H1 (cell line): ENCODE measurements around the gene NUP188. TPM values are rescaled to one million over a fixed set of nuclear protein-coding genes. Genes with fewer than 3 reads are reported as not detected.

Experiments
- CTCF ChIA-PET: fragments of 300-600 bp; sonication (Branson Sonifier 250); formaldehyde crosslinking; loops from one replicate; lab custom pipeline; 2021; ENCODE audit not compliant: partially characterized antibody; lab: Charles Lee
- POLR2A ChIA-PET: fragments of 300-600 bp; sonication (Branson Sonifier 250); formaldehyde crosslinking; loops from one replicate; lab custom pipeline; 2021; ENCODE audit warnings: inconsistent platforms; ENCODE audit not compliant: partially characterized antibody; lab: Charles Lee
- DNase-seq, 2 experiments: peaks; one replicate each; pipeline versions ENCODE4 v3.0.0 to v3.0.0-alpha.2; 2010 to 2022; ENCODE audit warnings: low spot score in 2 of 2, low read depth in 1 of 2, mixed read lengths in 1 of 2
- FAIRE-seq: peaks from 2 replicates; lab custom pipeline; 2011; peaks lifted over from hg19 to GRCh38; lab: Jason Lieb, UNC
- H2AFZ ChIP-seq: 2 replicates; pipeline ENCODE4 v1.8.1; 2012; ENCODE audit warnings: low read length, inconsistent platforms
- H2AK5ac ChIP-seq: 2 replicates; pipeline ENCODE4 v1.6.1; 2013; ENCODE audit warnings: low read depth, low read length
- H2BK120ac ChIP-seq: replicated peaks from 2 replicates; pipeline ENCODE3; 2013; ENCODE audit warnings: low read depth, low read length, inconsistent platforms
- H2BK12ac ChIP-seq: 2 replicates; pipeline ENCODE4 v1.6.1; 2013; ENCODE audit warnings: low read depth, low read length
- H2BK15ac ChIP-seq: 2 replicates; pipeline ENCODE4 v1.6.1; 2013; ENCODE audit warnings: low read length
- H2BK20ac ChIP-seq: 2 replicates; pipeline ENCODE4 v1.6.1; 2013; ENCODE audit warnings: low read length
- H2BK5ac ChIP-seq: 2 replicates; pipeline ENCODE4 v1.6.1; 2013; ENCODE audit warnings: low read depth, low read length
- H3K14ac ChIP-seq: 2 replicates; pipeline ENCODE4 v1.6.1; 2013; ENCODE audit warnings: inconsistent platforms; ENCODE audit not compliant: insufficient read length
- H3K18ac ChIP-seq: 2 replicates; pipeline ENCODE4 v1.6.1; 2013; ENCODE audit warnings: low read length; ENCODE audit errors: extremely low read depth
- H3K23ac ChIP-seq: 2 replicates; pipeline ENCODE4 v1.6.1; 2013; ENCODE audit warnings: inconsistent platforms; ENCODE audit not compliant: insufficient read length
- H3K23me2 ChIP-seq: 2 replicates; pipeline ENCODE4 v1.6.1; 2013; ENCODE audit warnings: low read depth, low read length
- H3K27ac ChIP-seq: 2 replicates; pipeline ENCODE4 v1.6.1; 2011; ENCODE audit warnings: low read depth, low read length, inconsistent platforms
- H3K27me3 ChIP-seq, 4 experiments: replicated peaks in 1 of 4; 1 replicate in 1 of 4; 2 replicates in 3 of 4; pipeline versions ENCODE4 v1.6.1 to v1.8.1; 2011 to 2013; ENCODE audit warnings: low read length in 3 of 4, mild to moderate bottlenecking in 3 of 4, inconsistent platforms in 2 of 4, mixed read lengths in 2 of 4, moderate library complexity in 1 of 4; ENCODE audit not compliant: control insufficient read depth in 3 of 4, insufficient read depth in 3 of 4; ENCODE audit errors: extremely low read depth in 1 of 4
- H3K36me3 ChIP-seq, 4 experiments: 2 replicates each; pipeline versions ENCODE4 v1.6.1 to v1.8.1; 2011 to 2013; ENCODE audit warnings: mild to moderate bottlenecking in 4 of 4, low read length in 3 of 4, moderate library complexity in 2 of 4, control low read depth in 1 of 4, inconsistent platforms in 1 of 4; ENCODE audit not compliant: insufficient read depth in 4 of 4, control insufficient read depth in 2 of 4
- H3K4ac ChIP-seq: replicated peaks from 2 replicates; pipeline ENCODE3; 2013; ENCODE audit warnings: low read length, low read depth, mixed read lengths, inconsistent platforms; ENCODE audit not compliant: insufficient read length
- H3K4me1 ChIP-seq, 4 experiments: replicated peaks in 1 of 4; 1 replicate in 1 of 4; 2 replicates in 3 of 4; pipeline versions ENCODE4 v1.6.1 to v1.8.1; 2011 to 2013; ENCODE audit warnings: low read length in 3 of 4, inconsistent platforms in 2 of 4, mixed read lengths in 1 of 4; ENCODE audit not compliant: insufficient read depth in 4 of 4, control insufficient read depth in 3 of 4
- H3K4me2 ChIP-seq, 2 experiments: 2 replicates each; pipeline versions ENCODE4 v1.6.1 to v1.8.1; 2011 to 2013; ENCODE audit warnings: low read depth in 2 of 2, low read length in 2 of 2, control low read depth in 1 of 2, inconsistent platforms in 1 of 2, mild to moderate bottlenecking in 1 of 2; ENCODE audit not compliant: insufficient read depth in 1 of 2
- H3K4me3 ChIP-seq, 4 experiments: fragments of 200-600, 300-600 bp in 1 of 4; sonication (generic), shearing (Covaris generic), sonication (Bioruptor Twin) in 1 of 4; 2 replicates each; pipeline versions ENCODE4 v1.5.1 to v1.8.1; 2011 to 2016; ENCODE audit warnings: low read length in 4 of 4, low read depth in 3 of 4, control low read depth in 2 of 4, inconsistent platforms in 2 of 4, mild to moderate bottlenecking in 2 of 4, mixed read lengths in 1 of 4, moderate library complexity in 1 of 4; ENCODE audit not compliant: insufficient read depth in 2 of 4; ENCODE audit errors: extremely low read depth in 1 of 4
- H3K56ac ChIP-seq: replicated peaks from 2 replicates; pipeline ENCODE3; 2013; ENCODE audit warnings: low read depth, mild to moderate bottlenecking, mixed read lengths, low read length, inconsistent platforms; ENCODE audit not compliant: insufficient read length
- H3K79me1 ChIP-seq: 2 replicates; pipeline ENCODE4 v1.6.1; 2013; ENCODE audit warnings: low read depth, low read length, control low read depth
- H3K79me2 ChIP-seq, 2 experiments: 2 replicates each; pipeline versions ENCODE4 v1.6.1 to v1.8.1; 2012 to 2013; ENCODE audit warnings: low read length in 2 of 2, mild to moderate bottlenecking in 2 of 2, inconsistent platforms in 1 of 2; ENCODE audit not compliant: insufficient read depth in 2 of 2, control insufficient read depth in 1 of 2
- H3K9ac ChIP-seq, 4 experiments: replicated peaks in 1 of 4; 1 replicate in 1 of 4; 2 replicates in 3 of 4; pipeline versions ENCODE4 v1.6.1 to v1.8.1; 2011 to 2013; ENCODE audit warnings: low read depth in 3 of 4, low read length in 3 of 4, control low read depth in 2 of 4, mild to moderate bottlenecking in 2 of 4, moderate library complexity in 2 of 4, inconsistent platforms in 1 of 4; ENCODE audit errors: extremely low read depth in 1 of 4
- H3K9me3 ChIP-seq, 2 experiments: 2 replicates each; pipeline versions ENCODE4 v1.6.1 to v1.8.1; 2012 to 2013; ENCODE audit warnings: mild to moderate bottlenecking in 2 of 2, moderate library complexity in 2 of 2, control low read depth in 1 of 2, inconsistent platforms in 1 of 2, low read depth in 1 of 2, low read length in 1 of 2, mixed read lengths in 1 of 2; ENCODE audit not compliant: insufficient read depth in 2 of 2
- H4K20me1 ChIP-seq, 2 experiments: replicated peaks in 1 of 2; 2 replicates each; pipeline versions ENCODE3 to v1.8.1; 2011 to 2013; ENCODE audit warnings: inconsistent platforms in 2 of 2, low read length in 2 of 2, mild to moderate bottlenecking in 1 of 2; ENCODE audit not compliant: insufficient read depth in 2 of 2, control insufficient read depth in 1 of 2
- H4K5ac ChIP-seq: 2 replicates; pipeline ENCODE4 v1.6.1; 2013; ENCODE audit warnings: low read length, low read depth, mixed read lengths, inconsistent platforms; ENCODE audit not compliant: insufficient read length
- H4K8ac ChIP-seq: 2 replicates; pipeline ENCODE4 v1.8.0; 2013; ENCODE audit warnings: mild to moderate bottlenecking, moderate library complexity, low read length, inconsistent platforms; ENCODE audit not compliant: insufficient read depth; ENCODE audit errors: extremely low read depth
- H4K91ac ChIP-seq: replicated peaks from 2 replicates; pipeline ENCODE3; 2013; ENCODE audit warnings: low read length, mixed read lengths, inconsistent platforms; ENCODE audit not compliant: insufficient read length
- CTBP2 ChIP-seq: IDR thresholded peaks from 2 replicates; pipeline ENCODE4 v1.7.0; 2011; ENCODE audit warnings: borderline replicate concordance, mild to moderate bottlenecking, moderate library complexity, mixed read lengths, low read length; ENCODE audit not compliant: insufficient read depth, insufficient read length
- MAFK ChIP-seq: IDR thresholded peaks from 2 replicates; pipeline ENCODE4 v1.6.1; 2012; ENCODE audit warnings: low read depth, mild to moderate bottlenecking, improper control_type of control experiment, low read length
- MAX ChIP-seq: IDR thresholded peaks from 2 replicates; pipeline ENCODE4 v1.6.1; 2012; ENCODE audit warnings: inconsistent platforms
- RNF2 ChIP-seq: fragments of 200-900, 300-1000 bp; sonication (generic); IDR thresholded peaks from 2 replicates; pipeline ENCODE4 v1.7.1; 2016; ENCODE audit warnings: borderline replicate concordance, low read depth, mild to moderate bottlenecking, antibody characterized with exemption, low read length; ENCODE audit not compliant: poor library complexity, severe bottlenecking; ENCODE audit errors: missing control alignments
- SIRT6 ChIP-seq: IDR thresholded peaks from one replicate; pipeline ENCODE4 v1.7.1; 2012; ENCODE audit warnings: low read length, inconsistent platforms
- SUZ12 ChIP-seq: fragments of 200-600 bp; sonication (generic); IDR thresholded peaks from 2 replicates; pipeline ENCODE4 v1.6.1; 2012; ENCODE audit warnings: mild to moderate bottlenecking, inconsistent platforms, low read length, moderate library complexity, mixed read lengths
- WGBS, 2 experiments: shearing (Covaris generic) in 1 of 2; methylation state at CpG; one replicate each; pipeline versions ENCODE4 v1.1.6 to v1.1.7; 2013 to 2015; ENCODE audit warnings: low lambda C conversion rate in 2 of 2, mixed read lengths in 2 of 2, inconsistent platforms in 1 of 2, low coverage in 1 of 2, missing lambda C conversion rate in 1 of 2; ENCODE audit not compliant: insufficient replicate concordance in 2 of 2, insufficient coverage in 1 of 2, insufficient read length in 1 of 2; ENCODE audit errors: extremely low coverage in 1 of 2, missing lambda C conversion rate in 1 of 2; 5-methylcytosine and 5-hydroxymethylcytosine counted together
- polyA plus RNA-seq, 7 experiments: library from polyadenylated mRNA; depleted of rRNA in 3 of 7; stranded (reverse) in 5 of 7; unstranded in 2 of 7; fragments of >200 nt in 5 of 7; fragments of 200-250 nt in 2 of 7; gene quantifications; 1 replicate in 5 of 7; 2 replicates in 1 of 7; 4 replicates in 1 of 7; pipeline versions ENCODE4 v1.2.1 to v1.2.3, GENCODE V29; 2011 to 2013; ENCODE audit warnings: missing spikeins in 2 of 7, mixed read lengths in 2 of 7
- total RNA-seq: library from RNA; stranded (reverse); fragmentation: NEBNext Ultra II Directional; extraction: Animal tissue kit (Norgen Biotek cat#: 25700); gene quantifications from 2 replicates; pipeline ENCODE4 v1.2.1, GENCODE V29; 2021

The NUP188 gene
- total and polyA plus RNA-seq, 2 of the 8 experiments (the other 6 are each of a cell fraction or from before 2014, with no cell fraction given), result 90.1 to 111 TPM

GRCh38 chr9:128999581-129000206, 52.2 kb downstream of the NUP188 start:
- H2BK15ac ChIP-seq, result no peak overlapping the region
- H2BK5ac ChIP-seq, result no peak overlapping the region
- no peak overlapping the region for H4K91ac ChIP-seq
- H4K8ac ChIP-seq, result no peak overlapping the region
- H3K18ac ChIP-seq, result no peak overlapping the region
- H3K27ac ChIP-seq, result no peak overlapping the region
- FAIRE-seq (no peak), DNase-seq (no peak)
- ChIA-PET POLR2A (interaction anchor here (0.9 to 2.5 kb wide), 2 partner anchors 9 to 15 kb away, joined by 3 to 11 read pairs; no protein-coding TSS in a partner anchor), CTCF (interaction anchor here (7.4 kb wide), 1 partner anchor 8 kb away, joined by 67 read pairs; no protein-coding TSS in a partner anchor)
- no peak overlapping the region for H2BK20ac ChIP-seq
- no peak overlapping the region for H3K56ac ChIP-seq
- H3K79me1 ChIP-seq, result no peaks in the 10 kb centered on the region
- H3K36me3 ChIP-seq, result peaks cover 43 to 74% (median 68%) of the 10 kb centered on the region in 4 experiments
- H2BK120ac ChIP-seq, result no peak overlapping the region
- H2AFZ ChIP-seq, result no peak overlapping the region
- no peak overlapping the region for H2BK12ac ChIP-seq
- H3K4me1 ChIP-seq, result no peaks in the 10 kb centered on the region
- H3K79me2 ChIP-seq, result no peaks in the 10 kb centered on the region
- H4K20me1 ChIP-seq, result peaks cover 9 to 10% of the 10 kb centered on the region in 2 experiments
- no peak overlapping the region for H3K4me3 ChIP-seq
- no peak overlapping the region for H3K4me2 ChIP-seq
- WGBS, 2 experiments, result 88% methylated on average over 13 of the region's 13 CpGs; no CpG with 5 or more reads in 1 of the 2 experiments
- H3K4ac ChIP-seq, result no peak overlapping the region
- no peaks in the 10 kb centered on the region for H3K23me2 ChIP-seq
- H3K9ac ChIP-seq, result no peak overlapping the region
- H3K14ac ChIP-seq, result no peak overlapping the region
- H3K23ac ChIP-seq, result no peak overlapping the region
- H4K5ac ChIP-seq, result no peak overlapping the region
- H2AK5ac ChIP-seq, result no peak overlapping the region
- H3K27me3 ChIP-seq, result no peaks in the 10 kb centered on the region
- no peaks in the 10 kb centered on the region for H3K9me3 ChIP-seq
- TF ChIP-seq RNF2, result no peak
- TF ChIP-seq SUZ12, result no peak
- no peak for TF ChIP-seq MAFK
- TF ChIP-seq CTBP2, result no peak
- no peak for TF ChIP-seq SIRT6
- no peak for TF ChIP-seq MAX
